ENCODE measurements around the gene SERGEF.

DNA sequence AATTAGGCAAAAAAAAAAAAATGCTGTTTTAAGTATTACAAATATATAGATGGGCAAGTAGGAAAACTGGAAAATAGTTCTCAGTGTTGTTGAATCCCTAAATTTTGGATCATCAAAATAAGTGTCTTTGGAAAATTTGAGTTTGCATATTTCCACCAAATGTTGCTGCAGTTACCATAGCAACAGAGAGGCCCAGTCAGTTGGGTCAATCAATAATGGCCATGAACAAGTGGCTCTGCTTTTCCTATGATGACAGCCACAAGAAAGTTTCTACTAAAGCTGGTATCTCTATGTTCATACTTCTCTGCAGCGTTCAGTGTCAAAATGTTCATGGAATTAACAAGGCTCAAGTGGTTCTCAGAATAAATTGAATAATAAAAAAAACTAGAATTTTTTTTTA lies 79.1 kb downstream of the SERGEF start:
- TF ChIP-seq POLR2AphosphoS5 (IDR thresholded peaks at IDR 0.05): no peak
- no peak for TF ChIP-seq POLR2A (IDR thresholded peaks at IDR 0.05)

Measured in prostate gland (tissue), 1 donor.